ENCODE data around the gene METTL1. TPM values are rescaled to one million over a fixed set of nuclear protein-coding genes. Genes with fewer than 3 reads are reported as not detected.

METTL1 gene
- total RNA-seq, 1 donor from 2014 or later: 3.6 TPM

GRCh38 chr12:57735952-57736740, 35.8 kb downstream of the METTL1 start:
- DNase-seq: no peak

- no peak for DNase-seq
Measured at GRCh38 chr12:57735198-57735855, 36.6 kb downstream of the METTL1 start.

- no peak for DNase-seq
Measured at GRCh38 chr12:57734591-57734990, 37.3 kb downstream of the METTL1 start.

GRCh38 chr12:57733928-57734327, 38.0 kb downstream of the METTL1 start:
- DNase-seq: no peak

GRCh38 chr12:57732726-57733593, 38.9 kb downstream of the METTL1 start:
- no peak for DNase-seq

GRCh38 chr12:57732270-57732669, 39.6 kb downstream of the METTL1 start:
- no peak for DNase-seq

- DNase-seq: no peak
Measured at GRCh38 chr12:57731411-57732080, 40.4 kb downstream of the METTL1 start.

- no peak for DNase-seq
Measured at GRCh38 chr12:57730336-57731067, 41.4 kb downstream of the METTL1 start.

GRCh38 chr12:57729321-57729844, 42.5 kb downstream of the METTL1 start:
- no peak for DNase-seq

- DNase-seq: no peak
Measured at GRCh38 chr12:57727758-57728395, 44.0 kb downstream of the METTL1 start.

GRCh38 chr12:57726884-57727757, 44.8 kb downstream of the METTL1 start:
- DNase-seq: peak; percentile 43

GRCh38 chr12:57726151-57726883, 45.6 kb downstream of the METTL1 start:
- peak; percentile 86 for DNase-seq

GRCh38 chr12:57725851-57726150, 46.1 kb downstream of the METTL1 start:
- DNase-seq: no peak

- DNase-seq: no peak
Measured at GRCh38 chr12:57724936-57725740, 46.8 kb downstream of the METTL1 start.

GRCh38 chr12:57724003-57724935, 47.6 kb downstream of the METTL1 start:
- DNase-seq: no peak

- DNase-seq: no peak
Measured at GRCh38 chr12:57723630-57723962, 48.3 kb downstream of the METTL1 start.

All from dermis blood vessel endothelial cell (primary cell).